Breast epithelium (tissue), 4 donors: ENCODE data around the gene FARP1. TPM values are rescaled to one million over a fixed set of nuclear protein-coding genes. Genes with fewer than 3 reads are reported as not detected.

Experiments
- DNase-seq, 2 donors: peaks; one replicate each; pipeline ENCODE4 v3.0.0-alpha.2; 2019; ENCODE audit warnings: low spot score in 2 of 2
- H3K27ac ChIP-seq, 2 donors: fragments of 200-600 bp; sonication (generic) in 1 of 2; one replicate each; pipeline ENCODE4 v1.5.1; 2016 to 2019; ENCODE audit warnings: mild to moderate bottlenecking in 1 of 2
- H3K27me3 ChIP-seq, 2 donors: fragments of 200-600 bp; sonication (generic) in 1 of 2; one replicate each; pipeline versions ENCODE4 v1.5.1 to v1.6.0; 2017 to 2019; ENCODE audit warnings: control low read depth in 1 of 2, mild to moderate bottlenecking in 1 of 2
- H3K36me3 ChIP-seq: fragments of 200-600 bp; one replicate; pipeline ENCODE4 v1.5.1; 2019
- H3K4me1 ChIP-seq, 2 donors: fragments of 200-600 bp; sonication (generic); one replicate each; pipeline ENCODE4 v1.5.1; 2016 to 2019; ENCODE audit warnings: control low read depth in 1 of 2
- H3K4me3 ChIP-seq, 3 donors: fragments of 200-600 bp; sonication (generic); 1 replicate in 2 of 3; 2 replicates in 1 of 3; pipeline ENCODE4 v1.5.1; 2016 to 2019; ENCODE audit warnings: mild to moderate bottlenecking in 3 of 3, moderate library complexity in 2 of 3
- H3K9me3 ChIP-seq, 2 donors: fragments of 200-600 bp; sonication (generic) in 1 of 2; one replicate each; pipeline ENCODE4 v1.5.1; 2016 to 2019; ENCODE audit warnings: control low read depth in 1 of 2
- POLR2A ChIP-seq: fragments of 450-650 bp; IDR thresholded peaks from one replicate; pipeline ENCODE4 v1.6.1; 2016; ENCODE audit warnings: antibody characterized with exemption, mild to moderate bottlenecking, moderate library complexity
- POLR2AphosphoS5 ChIP-seq, 3 donors: sonication (generic); formaldehyde crosslinking; IDR thresholded peaks; one replicate each; pipeline ENCODE4 v1.6.1; 2017; ENCODE audit warnings: antibody characterized with exemption in 3 of 3
- intact Hi-C: fragments of 100-400 bp; cut with DNase I; formaldehyde crosslinking; loops from one replicate; pipeline ENCODE4 v1.15.1; 2023; ENCODE audit warnings: low total_unique reads
- total RNA-seq, 3 donors: library from RNA; depleted of rRNA; stranded (reverse); fragments of >200 nt; gene quantifications; one replicate each; pipeline ENCODE4 v1.1.0, GENCODE V29; 2016
- TF ChIP-seq, protein P1 (sequence below), 3 donors: fragments of 450-650 bp; IDR thresholded peaks; one replicate each; pipeline ENCODE4 v1.5.1; 2016 to 2017; ENCODE audit warnings: antibody characterized with exemption in 3 of 3, mild to moderate bottlenecking in 3 of 3, moderate library complexity in 3 of 3

The FARP1 gene
- total RNA-seq, 3 donors from 2014 or later: 29.8 to 97.3 (median 80.1) TPM

DNA sequence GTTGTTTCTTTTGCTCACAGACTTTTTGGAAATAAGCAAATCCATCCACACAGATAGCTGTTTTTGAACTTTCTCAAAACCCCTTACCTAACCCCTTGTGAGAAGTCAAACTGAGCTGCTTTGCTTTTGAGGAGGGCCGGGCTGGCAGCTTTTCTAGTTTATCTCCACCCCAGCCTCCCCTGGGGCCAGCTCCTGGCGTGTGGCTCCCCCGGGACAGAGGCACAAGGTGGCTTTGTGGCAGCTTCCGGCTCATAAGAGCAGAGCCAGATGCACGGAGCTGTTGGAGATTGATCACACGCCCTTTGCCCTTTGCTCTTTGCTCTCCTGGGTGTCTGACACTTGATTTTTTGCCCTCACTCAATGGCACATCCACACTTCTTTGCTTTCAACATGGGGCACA is 59.1 kb downstream of the FARP1 start:
- H3K36me3 ChIP-seq: no peaks in the 10 kb centered on the region
- H3K9me3 ChIP-seq: peaks cover 6 to 15% of the 10 kb centered on the region in 2 donors
- TF ChIP-seq POLR2A (no peak), POLR2AphosphoS5 (IDR thresholded peaks at IDR 0.05) (no peak)
- TF ChIP-seq, protein P1, sequence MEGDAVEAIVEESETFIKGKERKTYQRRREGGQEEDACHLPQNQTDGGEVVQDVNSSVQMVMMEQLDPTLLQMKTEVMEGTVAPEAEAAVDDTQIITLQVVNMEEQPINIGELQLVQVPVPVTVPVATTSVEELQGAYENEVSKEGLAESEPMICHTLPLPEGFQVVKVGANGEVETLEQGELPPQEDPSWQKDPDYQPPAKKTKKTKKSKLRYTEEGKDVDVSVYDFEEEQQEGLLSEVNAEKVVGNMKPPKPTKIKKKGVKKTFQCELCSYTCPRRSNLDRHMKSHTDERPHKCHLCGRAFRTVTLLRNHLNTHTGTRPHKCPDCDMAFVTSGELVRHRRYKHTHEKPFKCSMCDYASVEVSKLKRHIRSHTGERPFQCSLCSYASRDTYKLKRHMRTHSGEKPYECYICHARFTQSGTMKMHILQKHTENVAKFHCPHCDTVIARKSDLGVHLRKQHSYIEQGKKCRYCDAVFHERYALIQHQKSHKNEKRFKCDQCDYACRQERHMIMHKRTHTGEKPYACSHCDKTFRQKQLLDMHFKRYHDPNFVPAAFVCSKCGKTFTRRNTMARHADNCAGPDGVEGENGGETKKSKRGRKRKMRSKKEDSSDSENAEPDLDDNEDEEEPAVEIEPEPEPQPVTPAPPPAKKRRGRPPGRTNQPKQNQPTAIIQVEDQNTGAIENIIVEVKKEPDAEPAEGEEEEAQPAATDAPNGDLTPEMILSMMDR (IDR thresholded peaks at IDR 0.05): no peak
- intact Hi-C loops: no loop called here
- H3K27ac ChIP-seq: no peak overlapping the region
- H3K4me3 ChIP-seq: no peak overlapping the region
- no peaks in the 10 kb centered on the region for H3K4me1 ChIP-seq
- H3K27me3 ChIP-seq: no peaks in the 10 kb centered on the region
- DNase-seq: no peak

DNA sequence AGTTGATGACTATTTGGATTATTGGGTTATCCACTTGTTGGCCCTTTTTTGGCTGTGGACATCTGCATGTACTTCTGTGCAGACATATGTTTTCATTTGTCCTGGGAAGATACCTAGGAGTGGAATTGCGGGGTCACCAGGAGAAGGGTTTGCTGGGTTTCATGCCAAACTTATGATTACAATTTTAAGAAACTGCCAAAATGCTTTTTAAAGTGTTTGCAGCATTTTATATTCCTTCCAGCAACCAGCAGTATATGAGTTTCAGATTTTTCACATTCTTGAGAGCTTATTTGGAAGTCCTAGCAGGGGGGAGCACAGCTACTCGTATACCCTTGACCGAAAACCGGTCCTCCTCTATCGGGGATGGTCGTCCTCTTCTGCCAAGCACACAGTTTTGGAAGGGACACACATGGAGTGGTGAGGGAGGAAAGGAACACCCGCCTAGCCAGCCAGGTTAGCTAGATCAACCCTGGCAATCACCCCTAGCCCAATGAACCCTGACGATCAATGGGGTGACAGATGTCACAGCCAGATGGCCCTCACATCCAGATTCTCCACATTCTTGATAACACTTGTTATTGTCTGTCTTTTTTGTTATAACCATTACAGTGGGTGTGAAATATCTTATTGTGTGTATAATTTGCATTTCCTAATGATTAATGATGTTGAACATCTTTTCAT is 60.9 kb downstream of the FARP1 start:
- Histone ChIP-seq H3K27me3 (no peaks in the 10 kb centered on the region), H3K9me3 (peaks cover 6 to 15% of the 10 kb centered on the region in 2 donors), H3K4me3 (no peak overlapping the region), H3K27ac (no peak overlapping the region), H3K4me1 (no peaks in the 10 kb centered on the region), H3K36me3 (no peaks in the 10 kb centered on the region)
- TF ChIP-seq POLR2AphosphoS5 (IDR thresholded peaks at IDR 0.05) (no peak), POLR2A (no peak)
- TF ChIP-seq, protein P1 (IDR thresholded peaks at IDR 0.05): no peak
- intact Hi-C loops: no loop called here
- no peak for DNase-seq

DNA sequence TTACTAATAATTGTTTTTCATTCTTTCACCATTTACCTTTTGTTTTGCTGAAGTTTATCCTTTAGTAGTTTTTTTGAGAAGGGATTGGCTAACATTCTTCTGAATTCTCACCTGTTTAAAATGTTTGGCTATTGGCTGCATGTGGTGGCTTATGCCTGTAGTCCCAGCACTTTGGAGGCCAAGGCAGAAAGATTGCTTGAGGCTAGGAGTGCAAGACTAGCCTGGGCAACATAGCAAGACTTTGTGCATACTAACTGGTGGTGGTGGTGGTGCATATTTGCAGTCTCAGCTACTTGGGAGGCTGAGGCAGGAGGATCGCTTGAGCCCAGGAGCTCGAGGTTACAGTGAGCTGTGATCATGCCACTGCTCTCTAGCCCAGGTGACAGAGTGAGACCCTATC is 61.7 kb downstream of the FARP1 start:
- DNase-seq: no peak
- Histone ChIP-seq H3K36me3 (no peaks in the 10 kb centered on the region), H3K27ac (no peak overlapping the region), H3K4me3 (no peak overlapping the region), H3K9me3 (peaks cover 6 to 15% of the 10 kb centered on the region in 2 donors), H3K4me1 (no peaks in the 10 kb centered on the region), H3K27me3 (no peaks in the 10 kb centered on the region)
- TF ChIP-seq, protein P1 (IDR thresholded peaks at IDR 0.05): no peak
- TF ChIP-seq POLR2A: no peak
- TF ChIP-seq POLR2AphosphoS5 (IDR thresholded peaks at IDR 0.05): no peak
- intact Hi-C loops: no loop called here

DNA sequence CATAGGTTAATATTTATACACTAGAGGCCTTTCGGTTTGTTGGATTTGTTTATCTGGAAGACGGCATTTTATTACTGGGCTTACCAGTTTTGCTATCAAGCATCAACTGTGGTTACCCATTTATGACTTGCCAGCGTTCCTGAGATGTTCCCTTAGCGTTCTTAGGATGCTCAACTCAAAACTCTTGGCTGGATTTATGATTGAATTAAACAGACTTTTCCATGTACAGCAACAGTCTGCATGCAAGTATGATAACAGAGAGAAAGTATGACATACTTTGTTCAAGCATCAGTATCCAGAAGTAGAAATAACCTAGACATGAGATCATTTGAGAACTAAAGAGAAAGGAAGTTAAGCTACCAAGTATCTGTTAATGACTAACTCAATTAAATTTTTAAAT is 64.1 kb downstream of the FARP1 start:
- peaks cover 6 to 15% of the 10 kb centered on the region in 2 donors for H3K9me3 ChIP-seq
- H3K4me1 ChIP-seq: no peaks in the 10 kb centered on the region
- H3K27ac ChIP-seq: no peak overlapping the region
- no peak for DNase-seq
- H3K36me3 ChIP-seq: no peaks in the 10 kb centered on the region
- TF ChIP-seq, protein P1 (IDR thresholded peaks at IDR 0.05): no peak
- TF ChIP-seq POLR2A: no peak
- no peak for TF ChIP-seq POLR2AphosphoS5 (IDR thresholded peaks at IDR 0.05)
- H3K27me3 ChIP-seq: no peaks in the 10 kb centered on the region
- intact Hi-C loops: no loop called here
- H3K4me3 ChIP-seq: no peak overlapping the region

DNA sequence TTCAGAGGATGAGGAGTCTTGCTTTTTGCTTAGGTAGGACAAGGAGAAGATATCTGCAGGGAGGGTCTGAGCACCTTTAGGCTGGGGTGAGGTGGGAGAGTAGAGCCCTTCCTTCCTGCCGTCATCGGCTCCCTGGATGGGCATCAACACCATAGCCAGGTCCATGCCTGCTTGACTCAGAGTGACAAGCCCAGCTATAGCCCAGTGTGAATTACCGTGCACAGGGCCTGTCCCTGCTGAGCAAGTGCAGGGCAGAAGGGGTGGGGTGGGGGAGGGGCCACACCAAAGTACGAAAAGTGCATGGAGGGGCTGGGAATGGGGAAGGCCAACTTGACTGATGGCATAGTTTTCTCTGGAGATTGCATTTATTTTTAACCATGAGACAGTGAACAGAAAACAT is 64.5 kb downstream of the FARP1 start:
- no peak for DNase-seq
- no peaks in the 10 kb centered on the region for H3K27me3 ChIP-seq
- H3K4me3 ChIP-seq: no peak overlapping the region
- peaks cover 6 to 15% of the 10 kb centered on the region in 2 donors for H3K9me3 ChIP-seq
- no peaks in the 10 kb centered on the region for H3K36me3 ChIP-seq
- H3K4me1 ChIP-seq: no peaks in the 10 kb centered on the region
- peak overlapping the region in 1 of 2 donors; percentile 50 for H3K27ac ChIP-seq
- TF ChIP-seq, protein P1 (IDR thresholded peaks at IDR 0.05): no peak
- TF ChIP-seq POLR2A (no peak), POLR2AphosphoS5 (IDR thresholded peaks at IDR 0.05) (no peak)
- intact Hi-C loops: no loop called here
